HG03280 (cell line): ENCODE data around the gene TMEM169.
A peak's percentile ranks its signal among the peaks of the same experiment; 100 is the strongest.
"Not testable (repeated sequence)": the region's sequence is repeated elsewhere in the genome, so short reads cannot be mapped to it uniquely, and the experiment has no call there.

Experiments used
- ATAC-seq: cut with Tn5 transposase; IDR thresholded peaks from one replicate; pipeline ENCODE4 v1.9.1; 2021; ENCODE audit warnings: mild to moderate bottlenecking, moderate library complexity; ENCODE audit not compliant: unreplicated experiment

Gene TMEM169

DNA sequence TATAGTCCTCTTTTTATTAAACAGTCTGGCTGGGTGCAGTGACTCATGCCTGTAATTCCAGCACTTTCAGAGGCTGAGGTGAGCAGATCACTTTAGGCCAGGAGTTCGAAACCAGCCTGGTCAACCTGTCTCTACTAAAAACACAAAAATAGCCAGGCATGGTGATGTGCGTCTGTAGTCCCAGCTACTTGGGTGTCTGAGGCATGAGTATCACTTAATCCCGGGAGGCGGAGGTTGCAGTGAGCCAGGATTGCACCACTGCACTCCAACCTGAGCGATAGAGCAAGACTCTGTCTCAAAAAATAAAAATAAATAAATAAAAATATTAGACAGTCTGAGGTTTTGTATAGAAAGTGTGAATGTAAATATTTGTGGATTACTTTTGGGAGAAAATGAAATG, 45.2 kb downstream of the TMEM169 start:
- no peak for ATAC-seq

GRCh38 chr2:216130346-216130971, 48.7 kb downstream of the TMEM169 start:
- no peak for ATAC-seq

GRCh38 chr2:216131175-216131926, 49.6 kb downstream of the TMEM169 start:
- no peak for ATAC-seq

DNA sequence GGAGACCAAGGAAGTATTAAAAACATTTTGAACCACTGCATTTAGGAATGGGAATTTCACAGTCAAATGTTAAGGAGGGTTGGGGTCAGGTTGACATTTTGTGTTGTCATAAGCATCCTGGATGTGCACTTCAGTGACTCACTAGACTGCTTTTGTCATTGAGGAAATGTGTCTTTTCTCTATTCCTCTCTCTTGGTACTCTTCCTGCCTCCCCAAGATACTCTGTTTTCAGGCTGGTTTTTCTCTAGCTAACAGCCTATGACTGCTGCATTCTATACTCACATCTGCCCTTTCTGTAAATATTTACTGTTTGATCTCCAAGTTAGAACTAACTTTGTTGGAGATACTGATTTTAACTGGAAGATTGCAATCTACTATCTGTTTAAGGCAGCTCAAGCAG, 50.9 kb downstream of the TMEM169 start:
- no peak for ATAC-seq

- no peak for ATAC-seq
Observed at GRCh38 chr2:216133397-216133796, 51.7 kb downstream of the TMEM169 start.

GRCh38 chr2:216134958-216135541, 53.3 kb downstream of the TMEM169 start:
- no peak for ATAC-seq

DNA sequence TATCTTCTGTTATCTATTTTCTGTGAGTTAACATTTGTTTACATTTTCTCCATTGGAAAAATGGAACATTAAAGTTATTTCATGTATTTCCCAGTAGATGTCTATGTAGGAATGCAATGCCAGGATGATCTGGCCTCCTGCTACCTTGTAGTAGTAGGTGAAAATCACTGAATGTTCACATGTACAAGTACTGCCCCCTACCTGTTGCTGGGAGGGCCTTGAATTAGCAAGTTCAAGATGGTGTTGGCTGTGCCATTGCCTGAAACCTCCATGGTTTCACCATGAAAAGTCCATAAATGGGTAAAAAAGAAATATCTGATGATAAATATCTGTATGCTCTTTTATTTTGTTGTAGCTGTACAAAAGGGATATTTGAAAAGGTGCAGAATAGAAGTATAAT, 58.2 kb downstream of the TMEM169 start:
- no peak for ATAC-seq

GRCh38 chr2:216141516-216141915, 59.8 kb downstream of the TMEM169 start:
- not testable (repeated sequence) for ATAC-seq

GRCh38 chr2:216142540-216142939, 60.8 kb downstream of the TMEM169 start:
- peak; percentile 98 for ATAC-seq

DNA sequence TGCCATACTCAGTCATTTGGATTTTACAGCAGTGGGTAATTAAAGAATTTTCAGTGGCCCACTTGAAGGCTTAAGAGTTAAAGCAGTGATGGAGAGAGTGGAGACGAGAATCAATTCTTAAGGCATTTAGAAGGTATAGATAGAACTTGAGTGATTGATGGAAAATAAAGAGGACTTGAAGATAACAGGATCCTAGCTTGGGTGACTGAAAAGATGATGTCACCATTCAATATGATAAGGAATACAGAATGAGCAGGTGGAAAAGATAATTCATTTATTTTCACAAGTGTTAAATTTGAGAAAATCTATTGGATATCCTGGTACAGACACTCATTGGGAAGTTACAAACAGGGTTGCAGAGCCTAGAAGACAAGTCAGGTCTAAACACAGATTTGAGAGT, 62.7 kb downstream of the TMEM169 start:
- no peak for ATAC-seq

GRCh38 chr2:216144857-216145256, 63.1 kb downstream of the TMEM169 start:
- ATAC-seq, result no peak

- ATAC-seq, result no peak
Observed at GRCh38 chr2:216146573-216146972, 64.9 kb downstream of the TMEM169 start.

DNA sequence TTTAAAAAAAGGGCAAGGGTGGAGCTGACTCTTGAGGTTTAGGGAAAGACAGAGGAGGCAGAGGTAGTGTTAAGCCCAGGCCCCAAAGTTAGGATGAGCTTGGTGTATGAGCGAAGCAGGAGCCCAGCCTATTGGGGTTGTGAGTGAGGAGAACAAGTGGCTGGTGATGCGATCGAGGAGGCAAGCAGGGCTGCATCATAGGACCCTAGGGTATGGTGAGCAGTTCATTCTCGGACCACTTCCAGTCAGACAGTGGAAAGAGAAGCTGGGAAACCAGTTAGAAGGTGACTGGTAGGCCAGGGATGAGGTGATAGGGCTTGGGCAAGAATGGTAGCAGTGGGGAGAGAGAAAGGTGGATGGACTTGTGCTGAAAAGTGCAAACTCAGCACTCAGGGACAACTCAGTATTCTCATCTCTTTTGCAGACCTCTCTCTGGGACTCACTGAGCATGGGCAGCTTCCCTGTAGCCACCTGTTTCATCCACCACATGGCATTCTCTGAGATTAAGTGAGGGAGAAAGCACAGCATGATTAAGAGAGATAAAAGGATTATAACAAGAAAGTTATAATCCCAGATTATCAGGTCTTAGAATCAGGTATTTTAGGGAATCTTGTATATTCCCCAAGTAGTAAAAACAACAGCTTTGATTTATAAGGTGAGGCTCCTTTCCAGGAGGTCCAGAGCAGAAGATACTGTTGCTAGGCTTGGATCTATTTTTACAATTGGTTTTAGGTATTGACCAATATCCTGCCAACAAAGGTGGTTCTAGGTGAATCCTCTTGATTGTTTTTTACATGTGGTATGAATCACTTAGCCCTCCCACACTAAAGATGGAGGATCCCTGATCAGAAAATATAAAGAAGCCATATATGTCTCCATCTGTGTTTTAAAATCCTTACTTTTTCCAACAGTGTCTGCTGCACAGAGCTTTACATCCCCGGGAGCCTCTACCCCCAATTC, 65.7 kb downstream of the TMEM169 start:
- no peak for ATAC-seq

GRCh38 chr2:216148983-216149382, 67.3 kb downstream of the TMEM169 start:
- ATAC-seq, result no peak

GRCh38 chr2:216149741-216150140, 68.0 kb downstream of the TMEM169 start:
- no peak for ATAC-seq

- ATAC-seq, result no peak
Observed at GRCh38 chr2:216151313-216152025, 69.8 kb downstream of the TMEM169 start.
